Vagina (tissue), 2 donors: ENCODE results near the gene CASQ1.

Source experiments
- CTCF ChIP-seq, 3 experiments: fragments of 450-650 bp in 2 of 3; fragments of 200-600 bp in 1 of 3; sonication (generic) in 1 of 3; IDR thresholded peaks; one replicate each; pipeline ENCODE4 v1.5.1; 2017 to 2019; ENCODE audit warnings: antibody characterized with exemption in 3 of 3, mild to moderate bottlenecking in 2 of 3, moderate library complexity in 2 of 3
- POLR2A ChIP-seq, 2 donors: fragments of 450-650 bp; IDR thresholded peaks; one replicate each; pipeline ENCODE4 v1.6.1; 2017; ENCODE audit warnings: antibody characterized with exemption in 2 of 2, mild to moderate bottlenecking in 2 of 2, moderate library complexity in 2 of 2
- POLR2AphosphoS5 ChIP-seq, 2 donors: sonication (generic); formaldehyde crosslinking; IDR thresholded peaks; one replicate each; pipeline ENCODE4 v1.9.0; 2017; ENCODE audit warnings: antibody characterized with exemption in 2 of 2, mild to moderate bottlenecking in 2 of 2, low read depth in 1 of 2; ENCODE audit not compliant: insufficient read depth in 1 of 2

DNA sequence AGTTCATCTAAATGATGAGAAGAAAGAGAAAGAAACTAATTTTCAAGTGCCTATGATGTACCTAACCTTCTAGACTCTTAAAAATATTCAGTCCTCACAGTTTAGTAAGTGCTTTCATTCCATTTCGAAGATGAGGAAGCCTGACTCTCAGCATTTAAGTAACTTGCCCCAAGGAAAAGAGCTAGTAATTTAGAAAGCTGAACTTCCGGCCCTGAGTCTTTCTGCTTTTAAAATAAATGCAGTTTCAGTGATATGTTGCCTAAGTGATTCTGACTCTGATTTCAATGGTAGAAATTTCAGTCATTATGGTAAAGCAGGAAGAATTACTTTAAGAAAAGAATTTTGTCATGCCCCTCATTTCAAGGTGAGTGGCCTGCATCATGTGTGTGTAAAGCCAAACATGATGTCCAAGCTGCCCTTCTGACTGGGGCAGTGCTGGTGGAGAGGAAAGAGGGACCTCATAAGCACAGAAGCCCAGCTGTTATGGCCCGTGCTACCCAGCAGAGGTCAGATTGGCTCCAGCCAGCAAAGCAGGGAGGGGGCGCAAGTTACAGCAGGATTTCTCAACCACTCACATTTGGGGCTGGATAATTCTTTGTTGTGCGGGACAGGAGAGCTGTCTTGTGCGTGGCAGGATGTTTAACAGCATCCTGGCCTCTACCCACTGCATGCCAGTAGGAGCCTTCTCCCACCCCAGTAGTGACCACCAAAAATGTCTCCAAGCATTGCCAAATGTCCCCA lies 28.2 kb upstream of the CASQ1 start:
- TF ChIP-seq CTCF (IDR thresholded peaks at IDR 0.05) (no peak), POLR2A (IDR thresholded peaks at IDR 0.05) (no peak), POLR2AphosphoS5 (IDR thresholded peaks at IDR 0.05; ENCODE audit: insufficient read depth in 1 of 2, low read depth in 1 of 2) (no peak)
